KBM-7 (cell line): ENCODE data around the gene TREX2.

Experiments used
- DNase-seq: peaks from one replicate; pipeline ENCODE4 v3.0.0-alpha.2; 2015
- in situ Hi-C: fragments of 300-500 bp; cut with MboI; formaldehyde crosslinking; loops from 2 replicates; pipeline ENCODE4 v1.14.3; 2020; ENCODE audit warnings: low sequenced_read_pairs, low pct_unique_long_range_greater_than_20kb, mixed read lengths

The TREX2 gene

GRCh38 chrX:153397256-153397960, 48.4 kb downstream of the TREX2 start:
- in situ Hi-C loops, result no loop called here
- no peak for DNase-seq

GRCh38 chrX:153396320-153397195, 49.3 kb downstream of the TREX2 start:
- in situ Hi-C loops, result no loop called here
- DNase-seq, result no peak

- in situ Hi-C loops, result no loop called here
- DNase-seq, result no peak
Measured at GRCh38 chrX:153395613-153396319, 50.1 kb downstream of the TREX2 start.

- in situ Hi-C loops, result no loop called here
- no peak for DNase-seq
Measured at GRCh38 chrX:153394612-153395011, 51.2 kb downstream of the TREX2 start.
